ENCODE data around the gene HNRNPA2B1. TPM values are rescaled to one million over a fixed set of nuclear protein-coding genes. Genes with fewer than 3 reads are reported as not detected.

HNRNPA2B1 gene
- total and polyA plus RNA-seq, 2 donors (not counting 1 experiment from before 2014, with no cell fraction given): 167 to 524 TPM

DNA sequence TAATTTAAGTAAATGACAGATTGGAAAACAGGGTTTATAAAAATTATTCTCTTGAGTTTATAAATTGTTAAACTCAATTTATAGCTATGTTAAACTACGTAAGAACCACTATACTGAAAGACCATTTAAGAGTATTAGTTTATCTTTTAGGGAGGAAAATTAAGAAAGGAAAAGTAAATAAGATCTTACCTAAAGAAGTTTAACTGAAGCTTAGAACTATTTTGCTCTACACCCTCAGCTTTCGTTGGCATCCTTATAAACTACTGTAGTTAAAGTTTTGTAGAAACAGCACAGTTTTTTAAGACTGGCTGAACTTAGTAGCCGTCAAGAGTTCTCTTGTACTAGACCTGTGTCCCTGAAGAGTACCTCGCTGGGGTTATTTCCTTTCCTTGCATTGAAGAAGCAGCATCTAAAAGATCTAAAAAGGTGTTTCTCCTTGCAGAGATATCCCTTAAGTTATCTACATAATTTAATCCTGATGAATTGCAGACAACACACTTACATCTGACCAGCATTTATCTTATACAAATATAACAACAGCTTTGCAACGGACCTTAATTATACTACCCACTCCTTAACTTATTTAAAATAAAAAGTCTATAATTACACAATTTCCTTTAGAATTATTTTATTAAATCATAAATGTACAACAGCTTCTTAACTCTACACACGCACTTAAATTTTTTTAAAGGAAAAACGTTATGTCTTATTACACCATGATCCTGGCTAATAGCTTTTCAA, 9.1 kb downstream of the HNRNPA2B1 start:
- peak overlapping the region; percentile 55 for H3K27ac Mint-ChIP-seq
- H3K9me3 Mint-ChIP-seq (ENCODE audit: insufficient read depth): no peaks in the 10 kb centered on the region
- peaks cover 89% of the 10 kb centered on the region for H3K4me1 Mint-ChIP-seq
- no peak overlapping the region for H3K9ac ChIP-seq (ENCODE audit: low read length)
- no peak for TF ChIP-seq EZH2 (IDR thresholded peaks at IDR 0.05; ENCODE audit: borderline replicate concordance, insufficient read depth, low read depth, low read length, poor library complexity, severe bottlenecking)
- TF ChIP-seq, protein P1, sequence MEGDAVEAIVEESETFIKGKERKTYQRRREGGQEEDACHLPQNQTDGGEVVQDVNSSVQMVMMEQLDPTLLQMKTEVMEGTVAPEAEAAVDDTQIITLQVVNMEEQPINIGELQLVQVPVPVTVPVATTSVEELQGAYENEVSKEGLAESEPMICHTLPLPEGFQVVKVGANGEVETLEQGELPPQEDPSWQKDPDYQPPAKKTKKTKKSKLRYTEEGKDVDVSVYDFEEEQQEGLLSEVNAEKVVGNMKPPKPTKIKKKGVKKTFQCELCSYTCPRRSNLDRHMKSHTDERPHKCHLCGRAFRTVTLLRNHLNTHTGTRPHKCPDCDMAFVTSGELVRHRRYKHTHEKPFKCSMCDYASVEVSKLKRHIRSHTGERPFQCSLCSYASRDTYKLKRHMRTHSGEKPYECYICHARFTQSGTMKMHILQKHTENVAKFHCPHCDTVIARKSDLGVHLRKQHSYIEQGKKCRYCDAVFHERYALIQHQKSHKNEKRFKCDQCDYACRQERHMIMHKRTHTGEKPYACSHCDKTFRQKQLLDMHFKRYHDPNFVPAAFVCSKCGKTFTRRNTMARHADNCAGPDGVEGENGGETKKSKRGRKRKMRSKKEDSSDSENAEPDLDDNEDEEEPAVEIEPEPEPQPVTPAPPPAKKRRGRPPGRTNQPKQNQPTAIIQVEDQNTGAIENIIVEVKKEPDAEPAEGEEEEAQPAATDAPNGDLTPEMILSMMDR (IDR thresholded peaks at IDR 0.05): no peak
- no peak overlapping the region for H3K4me3 ChIP-seq (ENCODE audit: control extremely low read depth in 1 of 5, extremely low read depth in 1 of 5, insufficient read depth in 1 of 5, low read depth in 2 of 5, low read length in 4 of 5)
- peaks cover 59% of the 10 kb centered on the region for H3K79me2 ChIP-seq (ENCODE audit: control insufficient read depth, insufficient read depth, low read length)
- H3K36me3 ChIP-seq (replicated peaks in 1 of 2; ENCODE audit: control extremely low read depth in 1 of 2, control insufficient read depth in 1 of 2, extremely low read depth in 1 of 2, insufficient read depth in 2 of 2, low read length in 1 of 2): peaks cover 4 to 80% of the 10 kb centered on the region in 2 experiments
- H3K9me3 ChIP-seq (ENCODE audit: control extremely low read depth in 1 of 3, control insufficient read depth in 2 of 3, insufficient read depth in 1 of 3, low read length in 2 of 3): no peaks in the 10 kb centered on the region
- no peaks in the 10 kb centered on the region for H3K27me3 ChIP-seq (replicated peaks in 1 of 4; ENCODE audit: control extremely low read depth in 1 of 4, control insufficient read depth in 3 of 4, insufficient read depth in 4 of 4, low read length in 3 of 4)
- no peaks in the 10 kb centered on the region for H3K27me3 Mint-ChIP-seq
- no CpG with 5 or more reads among the region's 7 CpGs for WGBS (ENCODE audit: insufficient coverage)
- POLR2A ChIA-PET: interaction anchor here (0.7 to 1.5 kb wide), 2 partner anchors 11 to 80 kb away, joined by 3 to 4 read pairs; no protein-coding TSS in a partner anchor
- peak overlapping the region; percentile 45 for H3K4me2 ChIP-seq (replicated peaks; ENCODE audit: low read depth, low read length, poor library complexity, severe bottlenecking)
- intact Hi-C loops (cut with micrococcal nuclease): loop anchor here (10.0 kb wide), 1 partner anchor 973 kb away; the partner anchor contains the start of gene HOXA9
- CTCF ChIA-PET: interaction anchor here (0.7 to 5.1 kb wide), 11 partner anchors 13 to 298 kb away, joined by 3 to 50 read pairs (median 5); partner anchors contain the start of gene NFE2L3
- no peak overlapping the region for H2AFZ ChIP-seq (ENCODE audit: insufficient read depth, low read depth, low read length, poor library complexity, severe bottlenecking)
- H3K27ac ChIP-seq (ENCODE audit: low read length in 2 of 2): no peak overlapping the region
- ATAC-seq (ENCODE audit: low read depth) (no peak), DNase-seq (no peak)
- peaks cover 86% of the 10 kb centered on the region for H4K20me1 ChIP-seq (ENCODE audit: control insufficient read depth, insufficient read depth, low read length, poor library complexity, severe bottlenecking)
- no peak overlapping the region for H3K4me3 Mint-ChIP-seq
- H3K4me1 ChIP-seq (ENCODE audit: control insufficient read depth in 2 of 2, insufficient read depth in 2 of 2, low read length in 2 of 2): peaks cover 47 to 51% of the 10 kb centered on the region in 2 donors

DNA sequence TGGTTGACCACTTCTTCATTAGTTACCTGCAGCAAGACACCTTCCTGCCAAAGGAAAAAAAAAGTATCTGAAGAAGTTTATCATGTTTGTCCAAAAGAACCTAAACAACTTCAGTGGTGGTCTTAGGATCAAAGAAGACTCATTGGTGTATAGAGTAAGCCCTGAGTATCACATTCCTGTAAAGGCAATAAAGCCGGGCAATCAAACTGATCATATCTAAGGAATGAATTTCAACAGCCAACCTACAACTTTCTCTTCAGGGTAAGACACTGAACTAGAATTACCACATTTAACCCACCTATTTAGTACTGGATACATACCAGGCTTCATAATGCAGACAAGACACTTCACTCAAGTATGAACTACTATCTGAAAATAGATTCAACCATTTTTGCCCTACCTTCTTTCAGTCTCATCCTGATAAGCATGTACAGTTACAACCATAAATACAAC, 10.1 kb downstream of the HNRNPA2B1 start:
- CTCF ChIA-PET: interaction anchor here (1.7 to 5.1 kb wide), 4 partner anchors 39 to 295 kb away, joined by 5 to 50 read pairs (median 8); partner anchors contain the start of gene NFE2L3
- Histone ChIP-seq H3K27me3 (replicated peaks in 1 of 4; ENCODE audit: control extremely low read depth in 1 of 4, control insufficient read depth in 3 of 4, insufficient read depth in 4 of 4, low read length in 3 of 4) (no peaks in the 10 kb centered on the region), H3K4me3 (ENCODE audit: control extremely low read depth in 1 of 5, extremely low read depth in 1 of 5, insufficient read depth in 1 of 5, low read depth in 2 of 5, low read length in 4 of 5) (no peak overlapping the region), H3K9ac (ENCODE audit: low read length) (no peak overlapping the region), H3K36me3 (replicated peaks in 1 of 2; ENCODE audit: control extremely low read depth in 1 of 2, control insufficient read depth in 1 of 2, extremely low read depth in 1 of 2, insufficient read depth in 2 of 2, low read length in 1 of 2) (peaks cover 6 to 70% of the 10 kb centered on the region in 2 experiments), H4K20me1 (ENCODE audit: control insufficient read depth, insufficient read depth, low read length, poor library complexity, severe bottlenecking) (peaks cover 76% of the 10 kb centered on the region), H3K27ac (ENCODE audit: low read length in 2 of 2) (no peak overlapping the region), H3K79me2 (ENCODE audit: control insufficient read depth, insufficient read depth, low read length) (peaks cover 50% of the 10 kb centered on the region), H3K4me1 (ENCODE audit: control insufficient read depth in 2 of 2, insufficient read depth in 2 of 2, low read length in 2 of 2) (peaks cover 38 to 43% of the 10 kb centered on the region in 2 donors), H2AFZ (ENCODE audit: insufficient read depth, low read depth, low read length, poor library complexity, severe bottlenecking) (no peak overlapping the region), H3K9me3 (ENCODE audit: control extremely low read depth in 1 of 3, control insufficient read depth in 2 of 3, insufficient read depth in 1 of 3, low read length in 2 of 3) (no peaks in the 10 kb centered on the region), H3K4me2 (replicated peaks; ENCODE audit: low read depth, low read length, poor library complexity, severe bottlenecking) (no peak overlapping the region)
- Mint-ChIP-seq H3K4me1 (peaks cover 88% of the 10 kb centered on the region), H3K4me3 (no peak overlapping the region), H3K27me3 (no peaks in the 10 kb centered on the region), H3K27ac (no peak overlapping the region), H3K9me3 (ENCODE audit: insufficient read depth) (no peaks in the 10 kb centered on the region)
- WGBS (ENCODE audit: insufficient coverage): no CpG with 5 or more reads among the region's 1 CpG
- ATAC-seq (ENCODE audit: low read depth) (no peak), DNase-seq (peak; percentile 23)
- TF ChIP-seq EZH2 (IDR thresholded peaks at IDR 0.05; ENCODE audit: borderline replicate concordance, insufficient read depth, low read depth, low read length, poor library complexity, severe bottlenecking): no peak
- TF ChIP-seq, protein P1 (IDR thresholded peaks at IDR 0.05): no peak
- intact Hi-C loops (cut with micrococcal nuclease): loop anchor here (10.0 kb wide), 1 partner anchor 974 kb away; the partner anchor contains the start of gene HOXA9
- POLR2A ChIA-PET: interaction anchor here (3.7 kb wide), 1 partner anchor 10 kb away, joined by 15 read pairs; the partner anchor contains the start of genes CBX3 and HNRNPA2B1

All from B cell (primary cell).